Measurements from ENCODE around the gene NT5C1B.
"Not testable (repeated sequence)": the region's sequence is repeated elsewhere in the genome, so short reads cannot be mapped to it uniquely, and the experiment has no call there.

The NT5C1B gene

DNA sequence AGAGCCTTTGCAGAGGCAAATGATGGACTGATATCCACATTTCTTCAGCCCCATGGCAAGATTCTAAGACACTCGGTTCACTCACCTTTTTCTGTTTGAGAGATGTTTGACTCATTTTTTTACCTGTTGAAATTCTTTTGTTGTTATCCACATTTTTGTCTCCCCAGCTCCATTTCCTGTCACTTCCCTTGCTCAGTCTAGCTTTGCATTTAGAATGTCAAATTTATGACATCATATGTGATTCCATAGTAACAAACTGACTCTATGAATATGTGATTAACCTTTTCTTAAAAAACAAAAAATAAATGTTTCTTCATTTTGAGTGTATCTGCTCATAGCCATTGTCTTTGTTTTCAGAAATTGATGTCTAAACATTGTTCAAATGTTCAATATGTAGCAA is at the start of gene NT5C1B:
NT5C1B (minus strand) TSS at position 216 of the 400 bp plus-strand sequence; CDS start at position 115, 101 bp downstream.
- Mint-ChIP-seq H3K36me3 (ENCODE audit: low read depth) (peaks cover 31% of the 10 kb centered on the region), H3K9me3 (peaks cover 11% of the 10 kb centered on the region), H3K4me3 (no peak within 1 kb of the TSS), H3K27ac (no peak within 1 kb of the TSS), H3K4me1 (ENCODE audit: low read depth) (no peaks in the 10 kb centered on the region), H3K27me3 (no peaks in the 10 kb centered on the region)
- no peak for DNase-seq

GRCh38 chr2:18637196-18637595 is 47.8 kb upstream of the NT5C1B start:
- DNase-seq, result no peak
- H3K4me3 Mint-ChIP-seq, result no peak overlapping the region
- H3K27ac Mint-ChIP-seq, result no peak overlapping the region
- no peaks in the 10 kb centered on the region for H3K4me1 Mint-ChIP-seq (ENCODE audit: low read depth)
- H3K9me3 Mint-ChIP-seq, result peaks cover 42% of the 10 kb centered on the region
- H3K27me3 Mint-ChIP-seq, result no peaks in the 10 kb centered on the region
- peaks cover 53% of the 10 kb centered on the region for H3K36me3 Mint-ChIP-seq (ENCODE audit: low read depth)

DNA sequence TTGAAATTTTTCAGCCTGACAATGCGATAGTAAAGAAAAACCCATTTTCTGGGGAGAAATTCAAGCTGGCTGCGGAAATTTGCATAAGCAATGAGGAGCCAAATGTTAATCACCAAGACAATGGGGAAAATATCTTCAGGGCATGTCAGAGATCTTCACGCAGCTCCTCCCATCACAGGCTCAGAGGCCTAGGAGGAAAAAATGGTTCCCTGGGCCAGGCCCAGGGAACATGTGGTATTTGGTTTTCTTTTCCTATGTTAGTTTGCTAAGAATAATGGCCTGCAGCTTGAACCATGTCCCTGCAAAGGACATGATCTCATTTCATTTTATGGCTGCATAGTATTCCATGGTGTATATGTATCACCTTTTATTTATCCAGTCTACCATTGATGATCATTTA is 43.3 kb upstream of the NT5C1B start:
- not testable (repeated sequence) for H3K4me1 Mint-ChIP-seq (ENCODE audit: low read depth); H3K27ac Mint-ChIP-seq; DNase-seq; H3K27me3 Mint-ChIP-seq; H3K4me3 Mint-ChIP-seq
- H3K36me3 Mint-ChIP-seq (ENCODE audit: low read depth), result peaks cover 58% of the 10 kb centered on the region
- peaks cover 56% of the 10 kb centered on the region for H3K9me3 Mint-ChIP-seq

DNA sequence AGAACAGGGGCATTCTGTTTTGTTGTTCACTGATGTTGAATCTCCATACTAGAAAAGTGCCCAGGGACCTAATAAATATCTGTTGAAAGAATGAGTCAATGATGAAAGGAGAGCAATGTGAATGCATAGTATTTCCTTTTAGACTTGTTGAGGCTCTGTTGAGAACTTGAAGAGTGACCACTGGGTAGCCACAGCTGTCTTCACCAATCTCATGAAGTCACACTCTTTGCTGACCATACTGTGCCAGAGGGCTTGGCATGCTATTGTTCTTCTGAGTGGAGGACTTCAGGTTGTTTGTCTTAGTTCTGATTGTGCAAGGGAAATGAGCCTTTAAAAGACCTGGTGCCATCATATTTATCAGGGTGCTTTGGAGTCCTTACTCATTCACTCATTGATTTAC is 41.6 kb upstream of the NT5C1B start:
- Mint-ChIP-seq H3K27ac (no peak overlapping the region), H3K9me3 (peaks cover 42% of the 10 kb centered on the region), H3K4me3 (no peak overlapping the region), H3K27me3 (no peaks in the 10 kb centered on the region), H3K36me3 (ENCODE audit: low read depth) (peaks cover 43% of the 10 kb centered on the region), H3K4me1 (ENCODE audit: low read depth) (no peaks in the 10 kb centered on the region)
- DNase-seq, result no peak

- Mint-ChIP-seq H3K27ac (no peak overlapping the region), H3K36me3 (ENCODE audit: low read depth) (peaks cover 41% of the 10 kb centered on the region), H3K4me1 (ENCODE audit: low read depth) (no peaks in the 10 kb centered on the region), H3K4me3 (no peak overlapping the region), H3K9me3 (peaks cover 41% of the 10 kb centered on the region), H3K27me3 (no peaks in the 10 kb centered on the region)
- no peak for DNase-seq
Observed at GRCh38 chr2:18630541-18630940, 41.2 kb upstream of the NT5C1B start.

DNA sequence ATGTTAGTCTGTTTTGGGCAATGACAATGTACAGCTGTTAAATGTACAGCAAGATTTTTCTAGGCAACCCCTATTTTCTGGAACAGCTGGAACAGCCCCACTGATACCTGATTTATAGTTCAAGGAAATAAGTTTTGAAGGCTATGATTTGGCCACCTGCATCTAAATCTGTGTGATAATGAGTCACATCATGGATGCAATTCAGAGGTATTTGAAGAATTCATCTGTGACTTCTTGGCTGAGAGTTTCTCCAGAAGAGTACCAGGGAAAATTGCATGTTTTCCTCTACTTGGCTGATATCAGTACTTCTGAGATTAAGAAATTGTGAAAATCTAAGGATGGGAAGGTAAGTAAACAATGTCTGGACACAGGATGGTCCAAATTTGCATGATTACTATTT is 40.7 kb upstream of the NT5C1B start:
- no peak for DNase-seq
- H3K9me3 Mint-ChIP-seq, result peaks cover 36% of the 10 kb centered on the region
- peaks cover 37% of the 10 kb centered on the region for H3K36me3 Mint-ChIP-seq (ENCODE audit: low read depth)
- H3K27ac Mint-ChIP-seq, result no peak overlapping the region
- no peaks in the 10 kb centered on the region for H3K4me1 Mint-ChIP-seq (ENCODE audit: low read depth)
- H3K27me3 Mint-ChIP-seq, result no peaks in the 10 kb centered on the region
- H3K4me3 Mint-ChIP-seq, result no peak overlapping the region

- no peaks in the 10 kb centered on the region for H3K4me1 Mint-ChIP-seq (ENCODE audit: low read depth)
- H3K4me3 Mint-ChIP-seq, result no peak overlapping the region
- no peaks in the 10 kb centered on the region for H3K27me3 Mint-ChIP-seq
- H3K9me3 Mint-ChIP-seq, result peaks cover 16% of the 10 kb centered on the region
- peaks cover 17% of the 10 kb centered on the region for H3K36me3 Mint-ChIP-seq (ENCODE audit: low read depth)
- no peak for DNase-seq
- H3K27ac Mint-ChIP-seq, result no peak overlapping the region
Observed at GRCh38 chr2:18626958-18627650, 37.7 kb upstream of the NT5C1B start.

- H3K4me1 Mint-ChIP-seq (ENCODE audit: low read depth), result no peaks in the 10 kb centered on the region
- DNase-seq, result no peak
- H3K36me3 Mint-ChIP-seq (ENCODE audit: low read depth), result peaks cover 12% of the 10 kb centered on the region
- no peaks in the 10 kb centered on the region for H3K27me3 Mint-ChIP-seq
- H3K4me3 Mint-ChIP-seq, result no peak overlapping the region
- no peak overlapping the region for H3K27ac Mint-ChIP-seq
- H3K9me3 Mint-ChIP-seq, result peaks cover 9% of the 10 kb centered on the region
Observed at GRCh38 chr2:18626256-18626668, 36.9 kb upstream of the NT5C1B start.

DNA sequence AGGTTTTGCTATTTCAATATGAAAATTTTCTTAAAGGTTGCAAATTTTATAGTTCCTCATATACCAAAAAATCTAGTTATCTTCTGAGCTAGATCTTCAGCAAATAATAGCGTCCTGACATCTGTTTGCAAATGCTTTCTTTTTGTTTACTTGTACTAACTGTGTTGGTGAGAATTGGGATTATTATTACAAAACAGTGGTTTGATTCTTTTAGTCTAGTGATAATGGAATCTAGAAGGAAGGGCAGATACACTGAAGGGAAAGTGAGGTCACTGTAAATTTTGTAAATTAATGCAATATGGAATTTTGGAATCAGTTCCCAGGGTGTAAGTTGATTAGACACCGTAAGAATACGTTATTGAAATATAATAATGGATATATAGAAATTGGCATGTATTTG is 36.2 kb upstream of the NT5C1B start:
- no peak overlapping the region for H3K4me3 Mint-ChIP-seq
- H3K27me3 Mint-ChIP-seq, result no peaks in the 10 kb centered on the region
- peaks cover 2% of the 10 kb centered on the region for H3K9me3 Mint-ChIP-seq
- no peaks in the 10 kb centered on the region for H3K4me1 Mint-ChIP-seq (ENCODE audit: low read depth)
- DNase-seq, result no peak
- peaks cover 5% of the 10 kb centered on the region for H3K36me3 Mint-ChIP-seq (ENCODE audit: low read depth)
- no peak overlapping the region for H3K27ac Mint-ChIP-seq

DNA sequence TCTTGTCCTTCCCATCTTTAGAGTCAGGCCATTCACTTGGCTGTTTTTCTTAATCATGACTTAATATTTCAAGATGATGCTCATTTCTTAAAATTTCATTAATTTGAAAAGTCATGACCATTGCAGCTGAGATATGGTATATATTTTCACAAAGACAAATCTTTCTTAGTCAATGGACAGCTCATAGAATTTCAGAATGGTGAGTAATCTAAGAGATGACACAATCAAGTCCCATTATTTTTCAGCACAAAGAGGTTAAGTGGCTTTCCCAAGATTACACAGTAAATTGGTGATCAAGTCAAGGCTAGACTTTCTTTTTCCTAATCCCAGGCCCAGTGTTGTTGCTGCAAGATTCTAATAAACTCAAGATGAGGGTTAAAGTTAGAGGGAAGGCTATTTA is 34.4 kb upstream of the NT5C1B start:
- no peak overlapping the region for H3K27ac Mint-ChIP-seq
- H3K27me3 Mint-ChIP-seq, result no peaks in the 10 kb centered on the region
- no peak for DNase-seq
- H3K4me1 Mint-ChIP-seq (ENCODE audit: low read depth), result no peaks in the 10 kb centered on the region
- H3K36me3 Mint-ChIP-seq (ENCODE audit: low read depth), result no peaks in the 10 kb centered on the region
- no peak overlapping the region for H3K4me3 Mint-ChIP-seq
- H3K9me3 Mint-ChIP-seq, result no peaks in the 10 kb centered on the region

- no peak for DNase-seq
- Mint-ChIP-seq H3K4me1 (ENCODE audit: low read depth) (no peaks in the 10 kb centered on the region), H3K4me3 (no peak overlapping the region), H3K27ac (no peak overlapping the region), H3K9me3 (peaks cover 5% of the 10 kb centered on the region), H3K27me3 (no peaks in the 10 kb centered on the region), H3K36me3 (ENCODE audit: low read depth) (peaks cover 6% of the 10 kb centered on the region)
Observed at GRCh38 chr2:18620867-18621632, 31.7 kb upstream of the NT5C1B start.

DNA sequence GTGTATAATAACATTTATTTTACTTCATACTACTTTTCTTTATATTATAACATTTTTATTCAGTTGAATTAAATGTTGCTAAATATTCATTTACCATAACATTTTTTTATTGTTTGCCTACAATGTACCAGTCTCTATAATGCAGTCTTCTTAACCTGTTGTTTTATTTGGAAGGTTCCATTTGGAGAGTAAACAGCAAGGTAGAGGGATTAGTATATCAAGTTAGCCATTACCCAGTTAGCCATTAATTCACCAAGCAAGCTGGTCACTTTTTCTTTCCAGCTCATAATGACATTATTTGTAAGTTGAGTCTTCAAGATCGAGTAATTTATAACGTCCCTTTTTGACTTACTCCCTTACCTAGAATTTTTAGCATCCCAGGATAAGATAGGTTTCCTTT is 29.7 kb upstream of the NT5C1B start:
- Mint-ChIP-seq H3K36me3 (ENCODE audit: low read depth) (peaks cover 7% of the 10 kb centered on the region), H3K27ac (no peak overlapping the region), H3K4me3 (no peak overlapping the region), H3K27me3 (no peaks in the 10 kb centered on the region), H3K4me1 (ENCODE audit: low read depth) (no peaks in the 10 kb centered on the region), H3K9me3 (peaks cover 5% of the 10 kb centered on the region)
- no peak for DNase-seq

DNA sequence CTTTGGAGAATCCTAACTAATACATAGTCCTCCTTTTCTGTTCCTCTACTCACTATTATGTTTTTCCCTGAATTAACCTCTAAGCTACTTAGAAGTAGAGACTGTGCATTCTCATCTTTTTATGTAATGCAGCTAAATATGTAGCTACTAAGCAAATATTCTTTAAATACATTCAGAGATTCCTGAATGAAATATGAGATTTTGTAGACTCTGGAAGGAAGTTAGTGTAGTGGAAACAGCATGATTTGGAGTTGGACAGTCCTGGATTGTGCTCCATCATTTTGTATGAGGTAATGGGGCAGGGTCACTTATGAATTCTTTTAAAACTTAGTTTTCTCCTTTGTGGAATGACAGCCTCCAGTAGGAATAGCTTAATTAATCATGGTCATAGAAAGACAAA is 24.7 kb upstream of the NT5C1B start:
- Mint-ChIP-seq H3K27me3 (no peaks in the 10 kb centered on the region), H3K4me1 (ENCODE audit: low read depth) (no peaks in the 10 kb centered on the region), H3K27ac (no peak overlapping the region), H3K9me3 (peaks cover 5% of the 10 kb centered on the region), H3K4me3 (no peak overlapping the region), H3K36me3 (ENCODE audit: low read depth) (peaks cover 7% of the 10 kb centered on the region)
- no peak for DNase-seq

DNA sequence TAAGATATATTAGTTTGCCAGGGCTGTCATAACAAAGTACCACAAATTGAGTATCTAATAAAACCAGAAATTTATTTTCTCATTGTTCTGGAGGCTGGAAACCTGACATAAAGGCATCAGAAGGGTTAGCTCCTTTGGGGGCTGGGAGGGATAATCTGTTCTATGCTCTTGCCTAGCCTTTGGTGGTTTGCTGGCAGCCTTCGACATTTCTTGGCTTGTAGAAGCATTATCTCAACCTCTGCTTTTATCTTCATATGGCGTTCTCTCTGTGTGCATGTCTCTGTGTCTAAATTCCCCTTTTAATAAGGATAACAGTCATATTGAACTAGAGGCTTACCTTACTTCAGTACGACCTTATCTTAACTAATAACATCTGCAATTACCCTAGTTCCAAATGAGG is 22.8 kb upstream of the NT5C1B start:
- Mint-ChIP-seq H3K27me3 (no peaks in the 10 kb centered on the region), H3K36me3 (ENCODE audit: low read depth) (peaks cover 2% of the 10 kb centered on the region), H3K9me3 (no peaks in the 10 kb centered on the region), H3K4me1 (ENCODE audit: low read depth) (no peaks in the 10 kb centered on the region), H3K4me3 (no peak overlapping the region), H3K27ac (no peak overlapping the region)
- DNase-seq, result no peak

GRCh38 chr2:18611604-18612003 is 22.2 kb upstream of the NT5C1B start:
- Mint-ChIP-seq H3K4me1 (ENCODE audit: low read depth) (no peaks in the 10 kb centered on the region), H3K27ac (no peak overlapping the region), H3K9me3 (no peaks in the 10 kb centered on the region), H3K27me3 (no peaks in the 10 kb centered on the region), H3K36me3 (ENCODE audit: low read depth) (peaks cover 2% of the 10 kb centered on the region), H3K4me3 (no peak overlapping the region)
- no peak for DNase-seq
